ENCODE data around the gene PIMREG.

The PIMREG gene, protein sequence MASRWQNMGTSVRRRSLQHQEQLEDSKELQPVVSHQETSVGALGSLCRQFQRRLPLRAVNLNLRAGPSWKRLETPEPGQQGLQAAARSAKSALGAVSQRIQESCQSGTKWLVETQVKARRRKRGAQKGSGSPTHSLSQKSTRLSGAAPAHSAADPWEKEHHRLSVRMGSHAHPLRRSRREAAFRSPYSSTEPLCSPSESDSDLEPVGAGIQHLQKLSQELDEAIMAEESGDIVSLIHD

DNA sequence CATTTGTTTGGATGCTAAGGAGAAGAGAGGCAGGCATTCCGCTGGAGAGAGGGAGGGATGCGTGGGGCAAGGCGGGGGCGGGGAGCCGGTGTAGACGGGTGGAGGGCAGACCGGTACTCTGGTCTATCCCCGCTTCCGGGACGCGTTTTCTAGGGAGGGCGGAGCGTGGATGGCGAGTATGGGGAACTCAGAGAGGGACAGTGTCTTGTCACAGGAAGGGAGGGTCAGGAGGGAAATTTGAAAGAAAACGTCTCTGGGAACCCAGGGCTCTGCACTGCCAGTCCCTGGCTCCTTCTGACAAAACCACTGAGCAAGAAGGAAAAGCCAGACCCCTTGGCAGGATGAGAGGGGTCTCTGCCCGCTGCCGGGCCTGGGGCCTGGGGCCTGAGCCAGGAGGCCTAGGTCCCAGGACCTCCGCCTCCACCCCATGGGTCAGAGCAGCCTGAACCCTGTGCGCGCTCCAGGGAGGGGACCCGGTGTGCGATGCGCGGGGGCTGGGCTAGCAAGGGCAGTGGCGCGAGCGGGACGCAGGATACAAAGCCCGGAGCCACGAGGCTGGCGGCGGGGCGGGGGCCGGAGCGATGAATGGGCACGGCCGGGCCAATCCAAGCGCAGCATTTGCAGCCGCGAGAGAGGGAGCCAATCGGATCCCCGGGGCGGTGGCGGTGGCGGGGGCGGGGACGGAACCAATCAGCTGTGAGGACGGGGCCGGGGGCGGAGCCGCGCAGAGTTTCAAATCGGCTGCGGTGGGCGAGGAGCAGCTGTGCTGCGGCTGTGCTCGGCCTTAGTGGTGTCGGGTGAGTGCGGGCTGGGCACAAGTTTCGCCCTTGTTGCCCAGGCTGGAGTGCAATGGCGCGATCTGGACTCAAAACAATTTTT lies at the start of gene PIMREG:
Gene PIMREG (plus strand): TSS at position 764 of the 879 bp plus-strand sequence. CDS start 656 bp downstream, outside the sequence.
- peak; percentile 90 to 94 for DNase-seq (ENCODE audit: low read depth in 2 of 2)

DNA sequence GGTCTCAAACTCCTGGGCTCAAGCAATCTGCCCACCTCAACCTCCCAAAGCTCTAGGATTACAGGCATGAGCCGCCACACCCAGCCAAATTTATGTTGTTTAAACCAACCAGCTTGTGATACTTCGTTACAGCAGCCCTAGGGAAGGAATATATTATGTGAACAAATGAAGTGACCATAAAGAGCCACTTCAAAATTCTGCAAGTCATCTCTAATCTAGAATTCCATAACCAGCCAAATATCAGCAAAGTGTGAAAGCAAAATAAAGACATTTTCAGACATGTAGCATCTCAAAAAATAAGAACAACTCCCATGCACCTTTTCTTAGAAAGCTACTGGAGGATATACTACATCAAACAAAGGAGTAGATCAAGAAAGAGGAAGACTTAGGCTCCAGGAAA lies 45.3 kb upstream of the PIMREG start:
- DNase-seq (ENCODE audit: low read depth in 2 of 2): no peak

DNA sequence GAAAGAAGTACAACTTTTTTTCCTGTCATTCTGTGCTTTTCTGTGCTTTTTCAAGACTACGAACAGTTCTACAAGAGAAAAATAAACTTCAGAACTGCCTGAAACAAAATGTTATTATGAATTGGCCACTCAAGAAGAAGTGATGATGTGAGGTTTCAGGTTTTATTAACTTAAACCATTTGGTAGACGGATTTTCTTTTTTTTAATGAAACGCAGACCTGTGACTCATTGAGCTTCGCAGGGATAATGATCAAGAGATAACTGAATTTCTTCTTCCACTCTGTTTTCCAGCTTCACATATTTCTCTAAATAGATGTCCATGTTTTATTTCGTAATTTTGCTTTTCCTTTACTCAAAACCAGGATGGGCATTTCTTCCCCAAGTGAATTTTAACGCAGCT lies 42.0 kb upstream of the PIMREG start:
- no peak for DNase-seq (ENCODE audit: low read depth in 2 of 2)

DNA sequence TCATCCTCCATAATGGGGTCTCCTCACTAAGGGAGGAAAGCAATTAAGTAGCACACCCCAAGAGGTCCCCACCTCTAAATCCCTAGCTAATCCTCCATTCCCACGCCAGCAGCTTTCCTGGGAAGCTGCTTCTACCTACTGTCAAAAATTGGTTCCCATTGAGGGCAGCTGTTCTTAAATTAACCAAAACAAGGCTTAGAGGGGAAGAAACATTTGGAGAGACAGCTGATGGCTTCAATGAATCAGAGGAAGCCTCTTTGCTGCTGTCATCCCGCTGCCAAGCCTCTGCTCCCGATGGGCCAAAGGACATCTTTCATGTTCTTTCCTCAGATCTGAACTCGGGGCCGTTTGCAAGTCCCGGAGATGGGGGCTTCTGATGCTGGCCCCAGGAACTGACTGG lies 36.0 kb upstream of the PIMREG start:
- no peak for DNase-seq (ENCODE audit: low read depth in 2 of 2)

DNA sequence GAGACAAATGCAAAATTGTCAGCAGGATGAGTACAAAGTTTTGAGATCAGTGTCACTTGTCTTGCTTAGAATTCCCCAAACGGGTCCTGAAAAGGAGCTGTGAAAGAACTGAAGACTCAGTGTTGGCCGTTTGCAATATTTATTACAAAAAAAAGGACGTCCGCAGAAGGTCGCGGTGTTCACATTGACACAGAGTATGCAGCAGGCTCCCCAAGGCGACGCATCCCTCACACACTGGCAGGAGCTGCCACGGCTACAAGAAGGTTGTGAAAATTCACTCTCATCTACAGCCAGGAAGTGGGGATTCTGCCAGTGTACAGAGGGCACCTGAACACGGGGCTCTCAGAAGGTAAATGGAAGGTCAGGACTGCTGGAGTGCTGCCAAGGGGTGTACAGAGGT lies 35.5 kb upstream of the PIMREG start:
- DNase-seq (ENCODE audit: low read depth in 2 of 2): no peak

DNA sequence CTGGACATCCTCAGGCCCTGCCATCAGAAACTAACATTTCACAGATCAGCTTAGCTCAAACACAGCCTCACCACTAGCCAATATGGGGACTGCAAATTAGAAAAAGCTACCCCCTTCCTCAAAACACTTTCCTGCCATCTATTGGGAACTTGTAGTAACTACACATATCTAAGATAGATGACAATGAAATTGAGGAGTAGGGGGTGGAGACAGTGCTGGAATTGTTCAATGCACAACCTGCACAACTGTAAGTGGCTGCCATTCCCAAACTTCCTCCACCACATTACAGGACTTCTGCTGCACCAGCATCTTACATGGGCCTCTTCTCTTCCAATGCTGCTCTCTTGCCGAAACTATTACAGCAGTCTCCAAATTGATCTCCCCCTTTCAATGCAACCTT lies 31.2 kb upstream of the PIMREG start:
- no peak for DNase-seq (ENCODE audit: low read depth in 2 of 2)

DNA sequence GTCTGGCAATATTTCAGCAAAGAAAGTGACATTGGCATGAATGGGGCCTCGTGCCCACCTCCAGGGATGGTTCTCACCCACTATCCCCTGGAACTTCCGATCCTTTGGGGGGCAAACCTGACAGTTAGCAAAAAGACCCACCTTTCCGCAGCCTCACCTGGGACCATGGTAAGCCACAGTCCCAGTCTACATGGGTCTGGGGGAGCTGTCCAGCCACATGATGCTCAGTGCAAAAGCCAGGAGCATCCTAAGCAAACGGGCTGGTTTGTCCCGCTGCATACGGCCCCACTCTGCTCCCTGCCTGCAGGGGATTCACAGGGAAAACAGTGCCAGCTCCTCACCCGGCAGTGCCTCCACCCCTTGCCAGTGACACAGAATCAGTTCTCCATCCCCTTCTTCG lies 28.6 kb upstream of the PIMREG start:
- DNase-seq (ENCODE audit: low read depth in 2 of 2): no peak

DNA sequence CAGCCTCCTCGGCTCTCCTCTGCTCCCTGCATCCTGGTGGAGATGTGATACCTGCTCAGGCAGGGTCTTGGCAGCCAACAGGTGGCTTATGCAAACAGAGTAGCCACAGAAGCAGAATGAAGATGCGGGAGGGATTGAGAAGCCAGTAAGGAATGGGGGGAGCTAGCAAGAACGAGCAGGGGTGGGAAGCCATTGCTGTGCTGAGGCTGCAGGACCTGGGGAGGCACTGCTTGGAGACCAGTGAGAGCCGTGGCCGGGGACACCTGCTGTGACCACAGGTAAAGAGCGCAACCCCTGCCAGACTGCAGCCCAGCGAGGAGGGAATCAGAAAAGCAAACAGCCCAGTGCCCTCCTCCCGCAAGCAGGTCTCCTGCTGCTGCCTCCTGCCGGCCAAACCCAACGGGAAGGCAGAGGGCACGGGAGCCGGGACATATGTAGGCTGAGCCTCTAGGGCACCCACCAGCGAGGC lies 24.0 kb upstream of the PIMREG start:
- DNase-seq (ENCODE audit: low read depth in 2 of 2): no peak

DNA sequence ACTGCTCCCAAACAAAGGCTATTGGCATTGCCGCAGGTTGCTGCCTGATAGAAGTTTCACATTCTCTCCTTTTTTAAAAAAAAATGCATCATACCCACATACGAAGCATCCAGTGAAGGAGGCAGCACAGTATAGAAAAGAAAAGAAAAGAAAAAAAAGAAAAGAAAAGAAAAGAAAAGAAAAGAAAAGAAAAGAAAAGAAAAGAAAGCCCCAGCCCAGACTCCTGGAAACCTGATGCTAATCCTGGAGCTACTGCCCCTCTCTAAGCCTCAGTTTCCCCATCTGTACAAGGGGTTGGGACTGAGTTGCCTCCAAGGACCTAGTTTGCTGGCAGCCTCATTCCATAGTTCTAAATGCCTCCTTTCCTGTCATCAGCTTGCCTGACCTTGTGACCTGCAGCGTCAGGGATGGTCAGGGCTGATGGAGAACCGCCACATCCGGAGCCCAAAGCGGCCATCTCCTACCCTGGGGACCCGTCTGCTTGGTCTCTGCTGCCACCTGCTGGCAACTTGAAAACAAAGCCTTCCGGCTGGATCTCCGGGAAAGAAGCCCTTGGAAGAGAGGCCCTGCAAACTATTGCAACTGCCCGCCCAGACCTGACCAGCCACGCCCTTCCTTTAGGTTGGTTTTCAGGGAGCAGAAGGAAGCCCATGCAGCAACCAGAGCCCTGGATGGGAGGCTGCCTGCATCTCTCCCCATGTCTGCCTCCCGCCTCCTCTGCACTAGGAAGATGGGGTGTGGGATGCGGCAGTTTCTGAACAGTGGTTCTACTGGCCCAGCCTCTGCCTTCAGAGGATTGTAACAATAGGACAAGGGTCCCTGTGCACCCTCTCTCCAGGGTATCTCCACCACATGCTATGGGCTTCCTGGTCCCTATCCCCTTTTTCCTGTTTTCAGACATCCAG lies 22.3 kb upstream of the PIMREG start:
- peak; percentile 41 to 68 for DNase-seq (ENCODE audit: low read depth in 2 of 2)

DNA sequence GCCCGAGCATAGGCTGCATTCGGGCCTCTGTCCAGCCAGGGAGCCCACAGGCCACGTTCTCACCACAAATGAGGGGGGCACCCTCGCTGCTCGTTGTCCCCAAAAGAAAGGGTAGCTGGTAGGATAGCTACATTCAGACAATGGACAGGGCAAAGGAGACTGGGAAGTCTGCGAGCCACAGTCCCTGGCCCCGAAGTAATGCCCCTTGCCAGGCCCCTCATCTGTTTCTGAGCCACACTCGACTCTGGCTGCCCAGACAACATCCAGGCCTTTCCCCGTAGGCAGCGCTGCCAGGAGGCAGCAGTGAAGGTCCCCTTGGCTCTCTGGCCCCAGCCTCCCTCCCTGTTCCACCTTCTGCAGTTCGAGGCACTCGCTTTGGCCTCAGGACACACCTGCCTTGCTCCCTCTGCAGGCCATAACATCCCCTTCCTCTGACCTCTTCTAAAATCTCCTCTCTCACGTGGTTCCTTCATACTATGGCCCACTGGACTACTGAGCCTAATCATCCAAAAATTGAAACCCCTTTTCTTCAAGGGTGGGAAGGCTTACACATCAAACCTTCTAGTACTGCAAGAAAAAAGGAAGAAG lies 21.5 kb upstream of the PIMREG start:
- DNase-seq (ENCODE audit: low read depth in 2 of 2): no peak

DNA sequence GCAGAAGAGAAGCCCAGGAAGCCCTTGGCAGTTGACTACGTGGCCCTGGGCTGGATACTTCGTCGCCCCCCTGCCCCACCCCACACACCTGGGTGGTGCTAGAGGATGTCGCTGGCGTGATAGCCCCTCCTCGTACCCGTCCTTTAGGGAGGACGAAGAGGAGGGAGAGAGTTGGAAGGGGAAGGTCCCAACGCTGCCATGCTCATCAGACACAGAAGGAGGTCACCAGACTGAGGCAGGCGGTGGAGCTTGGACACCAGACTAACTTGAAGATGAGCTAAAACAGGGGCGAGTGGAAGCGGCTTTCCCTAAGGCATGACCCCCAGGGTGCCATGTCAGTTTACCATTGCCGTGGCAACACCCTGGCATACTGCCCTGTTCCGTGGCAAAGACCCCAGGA lies 20.3 kb upstream of the PIMREG start:
- DNase-seq (ENCODE audit: low read depth in 2 of 2): no peak

DNA sequence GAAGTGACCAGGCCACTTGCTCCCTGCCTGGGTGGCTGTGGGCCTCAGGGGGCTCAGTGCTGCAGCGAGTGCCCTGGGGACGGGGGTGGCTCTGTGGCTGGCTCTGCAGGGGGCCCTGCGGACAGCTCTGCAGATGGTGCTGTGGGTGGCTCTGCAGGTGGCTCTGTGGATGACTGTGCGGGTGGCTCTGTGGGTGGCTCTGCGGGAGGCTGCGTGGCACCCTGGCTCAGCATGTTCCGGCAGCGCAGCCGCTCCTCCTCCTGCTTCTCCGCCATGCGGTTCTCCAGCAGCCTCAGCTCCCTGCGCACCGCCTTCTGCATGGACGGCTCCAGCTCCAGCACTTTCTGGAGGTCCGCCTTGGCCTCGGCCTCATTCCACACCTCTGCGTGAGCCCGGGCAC lies 18.8 kb upstream of the PIMREG start:
- no peak for DNase-seq (ENCODE audit: low read depth in 2 of 2)

DNA sequence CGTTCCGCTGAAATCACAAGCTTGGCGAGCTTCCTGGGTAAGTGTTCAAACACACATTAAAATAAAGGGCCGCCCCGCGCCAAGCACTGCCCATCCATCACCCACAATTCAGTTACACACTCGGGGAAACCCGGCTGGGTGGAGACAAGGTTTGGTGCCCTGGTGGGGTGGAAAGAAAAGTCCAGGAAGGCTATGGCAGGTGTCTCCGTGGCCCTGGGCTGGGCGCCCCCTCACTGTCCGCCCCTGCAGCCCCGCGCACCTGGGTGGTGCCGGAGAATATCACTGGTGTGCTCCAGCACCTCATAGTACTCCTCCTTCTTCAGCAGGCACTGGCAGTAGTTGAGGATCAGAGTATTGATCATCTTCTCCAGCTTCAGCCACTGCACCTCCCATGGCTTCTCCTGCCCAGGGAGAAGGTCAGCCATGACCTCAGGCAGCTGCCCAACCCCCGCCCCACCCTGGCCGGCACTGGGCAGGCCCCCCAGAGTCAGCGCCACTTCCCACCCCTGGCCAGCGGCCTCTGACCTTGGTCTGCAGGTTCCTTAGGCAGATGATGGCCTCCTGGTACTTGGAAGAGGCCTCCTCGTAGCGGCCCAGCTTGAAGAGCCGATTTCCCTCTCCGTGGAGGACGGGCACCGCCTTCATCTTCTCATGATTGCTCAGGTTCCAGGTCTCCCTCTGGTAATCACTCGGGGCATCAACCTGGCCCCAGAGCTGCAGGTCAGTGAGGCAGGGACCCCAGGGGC lies 17.7 kb upstream of the PIMREG start:
- DNase-seq (ENCODE audit: low read depth in 2 of 2): no peak

DNA sequence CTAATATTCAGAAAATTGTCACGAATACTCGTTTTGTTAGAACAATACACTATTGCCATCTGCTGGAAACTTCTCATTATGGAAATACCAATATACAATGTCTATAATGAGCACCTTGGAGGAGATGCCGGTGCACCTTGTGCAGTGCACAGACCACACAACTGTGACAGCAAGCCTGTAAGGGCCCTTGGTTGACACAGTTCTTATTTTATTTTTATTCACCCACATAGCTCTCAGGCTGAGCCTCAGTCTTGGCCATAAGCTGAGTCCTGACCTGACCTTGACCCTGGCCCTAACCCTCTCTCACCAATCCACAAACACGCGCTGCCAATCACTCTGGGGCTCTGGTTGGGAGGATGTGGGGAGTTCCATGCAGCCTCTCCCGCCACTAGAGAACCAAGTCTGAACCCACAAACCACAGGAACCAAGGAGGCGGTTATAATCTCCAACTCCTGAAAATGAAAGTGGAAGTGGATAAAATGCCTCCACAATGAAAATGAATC lies 16.9 kb upstream of the PIMREG start:
- DNase-seq (ENCODE audit: low read depth in 2 of 2): peak; percentile 31 to 36

DNA sequence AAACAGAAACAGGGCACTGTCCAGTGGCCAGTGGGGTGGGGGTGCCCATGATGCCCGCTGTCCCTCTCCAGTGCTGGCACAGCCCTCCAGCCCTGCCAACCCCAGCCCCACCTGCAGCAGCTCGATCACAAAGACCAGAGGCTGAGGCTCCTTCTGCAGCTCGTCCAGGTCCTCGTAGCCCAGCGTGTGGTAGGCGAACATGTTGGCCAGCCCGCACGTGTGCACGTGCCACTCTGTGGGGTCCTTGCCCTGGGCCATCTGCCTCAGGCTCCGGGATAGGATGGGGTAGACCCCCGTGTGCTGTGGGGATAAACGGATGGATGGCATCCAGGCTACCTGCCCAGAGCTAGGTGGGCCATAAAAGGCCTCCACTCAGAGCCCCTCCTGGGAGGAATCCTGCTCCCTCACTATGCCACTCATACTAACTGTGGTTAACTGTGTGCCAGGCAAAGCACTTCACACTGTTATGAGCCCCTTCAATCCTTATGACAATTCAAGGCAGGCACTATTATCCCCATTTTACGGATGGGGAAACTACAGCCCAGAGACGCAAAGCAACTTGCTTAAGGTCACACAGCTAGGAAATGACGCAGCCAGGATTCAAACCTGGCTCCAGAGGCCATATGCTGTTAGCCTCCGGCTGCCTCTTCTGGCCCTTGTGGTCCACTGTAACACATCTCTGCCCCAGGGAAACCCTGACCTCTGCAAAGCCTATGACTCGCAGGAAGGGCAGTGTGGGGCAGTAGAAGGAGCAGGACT lies 15.9 kb upstream of the PIMREG start:
- no peak for DNase-seq (ENCODE audit: low read depth in 2 of 2)

DNA sequence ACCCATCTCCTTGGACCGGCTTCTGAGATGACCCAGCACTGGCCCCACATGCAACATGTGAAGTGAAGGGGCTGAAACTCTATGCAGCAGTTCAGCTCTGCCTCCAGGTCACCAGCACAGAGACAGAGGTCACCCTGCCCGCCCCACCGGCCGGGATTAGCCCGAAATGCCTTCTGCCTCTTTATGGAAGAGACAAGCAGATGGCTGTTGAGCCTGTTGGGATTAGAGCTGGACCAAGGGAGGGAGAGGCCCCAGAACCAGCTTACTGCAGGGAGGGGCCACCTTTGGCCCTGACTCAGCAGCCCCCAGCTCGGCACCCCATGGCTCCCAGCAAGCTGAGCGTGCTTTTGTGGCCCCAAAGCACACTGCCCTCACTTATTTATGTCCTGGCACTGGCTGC lies 15.0 kb upstream of the PIMREG start:
- no peak for DNase-seq (ENCODE audit: low read depth in 2 of 2)

DNA sequence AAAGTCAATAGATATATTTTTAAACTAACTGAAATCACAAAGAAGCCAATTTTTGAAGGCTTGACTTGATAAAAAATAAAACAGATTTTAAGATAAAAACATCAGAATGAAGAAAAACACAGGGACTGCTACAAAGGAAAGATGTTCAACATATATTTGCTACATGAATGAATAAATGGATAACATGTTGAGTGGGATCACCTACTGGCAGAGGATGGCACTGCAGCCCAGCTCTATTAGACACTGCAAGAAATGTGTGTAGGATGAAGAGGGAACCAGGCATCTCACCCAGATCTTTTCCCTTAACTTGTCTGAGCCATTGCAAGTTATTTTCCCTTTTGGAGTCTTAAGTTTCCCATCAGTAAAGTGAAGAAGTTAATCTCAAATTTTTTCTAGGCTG lies 13.5 kb upstream of the PIMREG start:
- DNase-seq (ENCODE audit: low read depth in 2 of 2): no peak

DNA sequence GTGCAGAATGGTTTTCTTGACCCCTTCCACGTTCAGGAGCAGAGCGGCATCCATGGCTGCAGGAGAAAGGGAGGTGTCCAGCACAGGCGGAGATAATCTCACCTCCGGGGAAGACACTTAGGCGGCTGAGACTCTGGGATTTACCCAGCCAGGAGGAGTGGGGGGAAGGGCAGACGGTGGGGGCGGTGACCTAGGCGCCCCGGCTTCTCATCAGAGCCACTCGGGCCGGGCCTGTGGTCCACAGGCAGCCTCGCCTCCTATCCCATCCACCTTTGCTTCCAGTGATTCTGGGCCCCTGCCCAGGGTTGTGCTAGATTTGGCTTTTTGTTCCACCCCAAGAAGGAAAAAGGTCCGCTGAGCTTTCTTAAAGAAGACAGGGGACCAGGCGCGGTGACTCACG lies 9.2 kb upstream of the PIMREG start, which contains the start of gene AIPL1:
Gene AIPL1 (minus strand): TSS at position 71 of the 400 bp plus-strand sequence. CDS start 17 bp downstream, at position 54.
- DNase-seq (ENCODE audit: low read depth in 2 of 2): no peak

DNA sequence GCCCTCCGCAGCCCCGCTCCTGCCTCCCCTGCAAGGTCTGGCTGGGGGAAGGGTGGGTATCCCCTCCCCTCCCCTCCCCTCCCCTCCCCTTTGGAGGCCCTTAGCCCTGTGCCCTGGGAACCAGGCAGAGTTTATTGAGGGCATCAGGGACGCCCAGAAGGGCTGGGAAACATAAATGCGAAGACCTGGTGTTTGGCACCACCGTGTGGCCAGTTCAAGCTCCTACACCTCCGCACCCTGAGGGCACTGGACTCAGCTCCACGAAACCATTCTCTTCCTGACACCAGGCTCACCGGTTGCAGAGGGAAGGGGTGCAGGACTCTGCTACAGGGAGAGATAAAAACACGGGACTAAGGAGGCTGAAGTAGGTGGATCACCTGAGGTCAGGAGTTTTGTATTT lies 8.3 kb upstream of the PIMREG start:
- peak; percentile 40 to 48 for DNase-seq (ENCODE audit: low read depth in 2 of 2)

DNA sequence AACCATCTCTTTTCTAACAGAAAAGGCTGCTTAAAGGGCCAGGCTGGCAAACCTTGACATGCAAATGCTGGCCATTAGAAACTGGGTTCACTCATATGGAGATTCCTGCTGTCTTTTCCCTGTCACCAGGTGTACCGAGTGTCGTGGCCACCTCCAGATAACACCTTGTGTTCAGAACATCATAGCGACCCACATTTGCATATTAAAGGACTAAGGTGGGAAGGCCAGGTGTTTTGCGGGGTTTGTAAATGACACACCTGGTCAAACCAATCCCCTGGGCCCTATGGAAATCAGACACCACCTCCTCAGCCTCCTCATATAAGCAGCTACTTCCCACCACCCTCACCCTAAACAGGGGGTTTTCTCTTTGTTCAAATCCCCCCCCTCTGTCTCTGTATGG lies 6.8 kb upstream of the PIMREG start:
- DNase-seq (ENCODE audit: low read depth in 2 of 2): no peak

Data from stimulated activated CD8-positive, alpha-beta memory T cell treated with anti-CD3 and anti-CD28 coated beads, Interleukin-2, amount 100 ng/mL, for 48 hours (primary cell).